ENCODE measurements around the gene SLC43A2.

DNA sequence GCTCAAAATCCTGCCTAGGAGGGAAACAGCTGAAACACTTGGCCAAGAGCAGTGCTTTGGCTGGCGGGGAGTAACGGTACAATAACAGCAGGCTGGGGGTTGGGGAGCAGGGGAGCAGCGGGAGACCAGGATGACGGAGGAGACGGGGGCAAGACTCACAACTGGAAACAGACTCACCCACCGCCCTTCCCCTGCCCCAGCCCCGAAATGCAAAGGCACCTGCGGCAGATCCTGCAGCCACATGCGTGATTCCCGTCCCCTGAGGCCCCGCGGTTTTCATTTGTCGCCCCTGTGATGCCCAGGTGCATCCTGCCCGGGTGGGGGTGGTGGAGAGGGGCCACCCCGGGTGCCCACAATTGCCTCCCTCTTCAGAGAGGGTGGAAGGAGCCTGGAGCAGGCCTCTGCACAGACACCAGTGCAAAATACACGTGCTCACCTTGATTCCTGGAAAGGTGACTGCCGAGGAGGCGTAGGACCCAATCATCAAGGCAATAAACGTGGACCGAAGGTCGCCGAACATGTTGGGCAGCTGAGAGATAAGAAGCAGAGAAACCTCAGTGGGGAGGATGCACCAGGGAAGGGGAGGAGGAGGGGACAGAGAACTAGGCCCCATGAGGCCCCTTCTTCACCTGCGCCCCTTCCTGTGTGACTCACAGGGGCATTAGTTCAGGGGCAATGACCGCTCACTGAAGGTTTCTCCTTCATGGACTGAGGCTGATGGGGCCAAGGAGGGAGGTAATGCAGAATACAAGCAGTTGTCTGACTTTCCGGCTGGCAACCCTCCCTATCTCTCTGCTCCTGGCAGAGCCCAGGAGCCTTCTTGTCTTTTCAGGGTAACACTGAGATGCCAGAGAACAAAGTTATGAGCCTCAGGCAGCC, 35.6 kb downstream of the SLC43A2 start:
- TF ChIP-seq CTCF (IDR thresholded peaks at IDR 0.05) (no peak), POLR2A (IDR thresholded peaks at IDR 0.05; ENCODE audit: low read depth) (no peak), POLR2AphosphoS5 (IDR thresholded peaks at IDR 0.05) (no peak)

Data from esophagus muscularis mucosa (tissue), 3 donors.